GM23338 (cell line): Measurements from ENCODE around the gene WNK1. TPM values are rescaled to one million over a fixed set of nuclear protein-coding genes. Genes with fewer than 3 reads are reported as not detected.

Experiments used
- ATAC-seq: fragments of 200-7000 bp; cut with Tn5 transposase; 3 replicates; pipeline ENCODE4 v1.9.1; 2020
- DNase-seq: peaks from one replicate; pipeline ENCODE4 v3.0.0-alpha.2; 2015; ENCODE audit warnings: low spot score
- H2AFZ ChIP-seq: fragments of 200-600 bp; sonication (generic); 2 replicates; pipeline ENCODE4 v1.8.0; 2016; ENCODE audit warnings: antibody characterized with exemption, mild to moderate bottlenecking, moderate library complexity
- H3F3A ChIP-seq: fragments of 200-600 bp; sonication (generic); replicated peaks from 2 replicates; pipeline ENCODE4 v1.8.0; 2017; ENCODE audit warnings: antibody characterized with exemption, mixed run types, low read depth
- H3K27ac ChIP-seq: fragments of 200-600 bp; sonication (generic); 2 replicates; pipeline ENCODE4 v1.6.1; 2016; ENCODE audit warnings: low read depth
- H3K27me3 ChIP-seq: fragments of 200-600 bp; sonication (generic); 2 replicates; pipeline ENCODE4 v1.8.0; 2016; ENCODE audit warnings: mild to moderate bottlenecking, mixed run types, moderate library complexity; ENCODE audit not compliant: insufficient read depth
- H3K36me3 ChIP-seq: fragments of 200-600 bp; sonication (generic); 2 replicates; pipeline ENCODE4 v1.8.0; 2016; ENCODE audit warnings: mild to moderate bottlenecking; ENCODE audit not compliant: insufficient read depth
- H3K4me1 ChIP-seq: fragments of 200-600 bp; sonication (generic); 2 replicates; pipeline ENCODE4 v1.8.0; 2016; ENCODE audit warnings: mild to moderate bottlenecking, moderate library complexity; ENCODE audit not compliant: insufficient read depth
- H3K4me2 ChIP-seq: fragments of 200-600 bp; sonication (generic); 2 replicates; pipeline ENCODE4 v1.7.1; 2017; ENCODE audit warnings: mixed run types
- H3K4me3 ChIP-seq: fragments of 200-600 bp; sonication (generic); 2 replicates; pipeline ENCODE4 v1.6.1; 2016; ENCODE audit warnings: mixed run types
- H3K79me2 ChIP-seq: fragments of 200-600 bp; sonication (generic); replicated peaks from 2 replicates; pipeline ENCODE4 v1.8.0; 2017; ENCODE audit warnings: mild to moderate bottlenecking; ENCODE audit not compliant: insufficient read depth
- H3K9me2 ChIP-seq: fragments of 200-600 bp; sonication (generic); 2 replicates; pipeline ENCODE4 v1.8.0; 2017; ENCODE audit not compliant: insufficient read depth
- H4K20me1 ChIP-seq: fragments of 200-600 bp; sonication (generic); replicated peaks from 2 replicates; pipeline ENCODE4 v1.8.0; 2017; ENCODE audit warnings: mild to moderate bottlenecking; ENCODE audit not compliant: insufficient read depth
- H3K27ac Mint-ChIP-seq: 2 replicates; pipeline ENCODE4 v1.8.0; 2020; ENCODE audit warnings: inconsistent platforms, mild to moderate bottlenecking, moderate library complexity, mixed read lengths
- H3K27me3 Mint-ChIP-seq: 3 replicates; pipeline ENCODE4 v1.8.0; 2022; ENCODE audit warnings: low read depth, mild to moderate bottlenecking, moderate library complexity, mixed read lengths, inconsistent platforms; ENCODE audit not compliant: insufficient read depth, poor library complexity
- H3K36me3 Mint-ChIP-seq: 3 replicates; pipeline ENCODE4 v1.8.0; 2021; ENCODE audit warnings: low read depth, mild to moderate bottlenecking, inconsistent platforms, moderate library complexity, mixed read lengths
- H3K4me1 Mint-ChIP-seq: 3 replicates; pipeline ENCODE4 v1.8.0; 2020; ENCODE audit warnings: mild to moderate bottlenecking, inconsistent platforms, mixed read lengths
- H3K4me3 Mint-ChIP-seq: 3 replicates; pipeline ENCODE4 v1.8.0; 2021; ENCODE audit warnings: moderate library complexity, mild to moderate bottlenecking, inconsistent platforms, mixed read lengths
- H3K9me3 Mint-ChIP-seq: 3 replicates; pipeline ENCODE4 v1.8.0; 2020; ENCODE audit warnings: moderate library complexity, mild to moderate bottlenecking, inconsistent platforms, mixed read lengths
- CREB1 ChIP-seq: fragments of 250-450 bp; sonication (Bioruptor Pico); IDR thresholded peaks from 2 replicates; pipeline ENCODE4 v1.5.0; 2020; ENCODE audit warnings: low read depth, mild to moderate bottlenecking, moderate library complexity
- ETS1 ChIP-seq: IDR thresholded peaks from 2 replicates; pipeline ENCODE4 v1.6.1; 2016; ENCODE audit warnings: antibody characterized with exemption
- EZH2 ChIP-seq: fragments of 200-600 bp; sonication (generic); IDR thresholded peaks from one replicate; pipeline ENCODE4 v1.8.0; 2017; ENCODE audit warnings: antibody characterized with exemption, mild to moderate bottlenecking, low read depth; ENCODE audit not compliant: unreplicated experiment
- EZH2phosphoT487 ChIP-seq: fragments of 200-600 bp; sonication (generic); IDR thresholded peaks from one replicate; pipeline ENCODE4 v1.8.1; 2018; ENCODE audit warnings: antibody characterized with exemption; ENCODE audit not compliant: unreplicated experiment
- JUNB ChIP-seq: IDR thresholded peaks from one replicate; pipeline ENCODE4 v1.6.1; 2016; ENCODE audit warnings: antibody characterized with exemption; ENCODE audit not compliant: unreplicated experiment
- NANOG ChIP-seq: IDR thresholded peaks from 2 replicates; pipeline ENCODE4 v1.6.1; 2016; ENCODE audit warnings: antibody characterized with exemption, borderline replicate concordance
- POLR2AphosphoS5 ChIP-seq: IDR thresholded peaks from 2 replicates; pipeline ENCODE4 v1.6.1; 2016; ENCODE audit warnings: antibody characterized with exemption, low read depth
- STAT1 ChIP-seq: IDR thresholded peaks from one replicate; pipeline ENCODE4 v1.6.1; 2016; ENCODE audit warnings: antibody characterized with exemption; ENCODE audit not compliant: unreplicated experiment
- ZNF114 ChIP-seq: fragments of 250-450 bp; sonication (Bioruptor Pico); IDR thresholded peaks from 2 replicates; pipeline ENCODE4 v1.5.0; 2020; ENCODE audit warnings: mild to moderate bottlenecking, moderate library complexity
- ZNF331 ChIP-seq: fragments of 250-450 bp; sonication (Bioruptor Pico); IDR thresholded peaks from 2 replicates; pipeline ENCODE4 v1.5.0; 2020; ENCODE audit warnings: low read depth, mild to moderate bottlenecking, moderate library complexity
- polyA plus RNA-seq: library from polyadenylated mRNA; unstranded; fragments of >200 nt; fragmentation: Nextera tagmentation; extraction: Ambion mirVana; gene quantifications from 2 replicates; pipeline ENCODE4 v1.2.1, GENCODE V29; 2016
- total RNA-seq: library from RNA; depleted of rRNA; stranded (reverse); fragments of >200 nt; shearing (Covaris generic); gene quantifications from 2 replicates; pipeline ENCODE4 v1.2.3, GENCODE V29; 2014
- TF ChIP-seq, protein P1 (sequence below): IDR thresholded peaks from one replicate; pipeline ENCODE4 v1.6.1; 2018; ENCODE audit warnings: antibody characterized with exemption; ENCODE audit not compliant: unreplicated experiment
- TF ChIP-seq, protein P2 (sequence below): fragments of 250-450 bp; sonication (Bioruptor Pico); IDR thresholded peaks from 2 replicates; pipeline ENCODE4 v1.5.0; 2020; ENCODE audit warnings: mild to moderate bottlenecking, moderate library complexity
- TF ChIP-seq, protein P3 (sequence below), 2 experiments: fragments of 200-600 bp in 1 of 2; sonication (generic) in 1 of 2; conservative IDR thresholded peaks; 2 replicates each; pipeline versions ENCODE4 v1.5.1 to v1.6.1; 2016 to 2017; ENCODE audit warnings: antibody characterized with exemption in 2 of 2, low read depth in 2 of 2, mild to moderate bottlenecking in 2 of 2, moderate library complexity in 1 of 2

The WNK1 gene
- total and polyA plus RNA-seq, 2 experiments from 2014 or later: 86.8 to 114 TPM

DNA sequence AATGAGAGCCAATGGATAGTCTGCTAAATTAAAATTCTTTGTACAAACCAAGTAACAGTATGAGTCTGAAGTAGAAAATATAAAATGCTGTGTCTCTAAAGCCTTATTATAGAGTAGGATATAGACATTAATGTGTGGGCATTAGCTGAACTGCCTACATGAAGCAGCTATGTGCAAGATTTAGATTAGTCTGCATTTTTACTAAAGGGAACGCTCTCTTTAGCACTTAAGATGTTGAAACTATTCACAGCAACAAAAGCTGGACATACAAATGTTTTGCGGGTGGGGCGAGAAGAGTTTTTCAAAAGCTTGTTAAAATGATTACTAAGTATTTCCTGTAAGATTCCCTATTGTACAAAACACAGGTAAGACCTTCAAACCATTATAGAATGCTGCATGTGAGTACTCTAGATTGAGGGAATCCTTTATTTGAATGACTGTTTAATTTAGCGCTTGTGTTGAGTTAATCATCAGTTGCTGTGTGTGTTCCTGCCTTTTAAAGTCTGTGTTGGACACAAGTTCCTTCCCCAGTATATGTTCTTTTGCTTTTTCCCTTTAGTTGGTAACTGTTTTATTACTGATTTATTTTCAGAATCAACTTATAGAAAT, 110.0 kb downstream of the WNK1 start:
- peaks cover 22% of the 10 kb centered on the region; the same call in 1 of the 2 replicates for H3K36me3 ChIP-seq
- H3K27ac ChIP-seq: no peak overlapping the region
- no peak overlapping the region for H3K4me3 Mint-ChIP-seq
- no peaks in the 10 kb centered on the region; the same call in 2 of the 3 replicates for H3K9me3 Mint-ChIP-seq
- DNase-seq (no peak), ATAC-seq (no peak)
- H3K4me1 Mint-ChIP-seq: no peaks in the 10 kb centered on the region
- H3K9me2 ChIP-seq: no peaks in the 10 kb centered on the region
- H3K27me3 Mint-ChIP-seq: peaks cover 2% of the 10 kb centered on the region
- H3K36me3 Mint-ChIP-seq: peaks cover 49% of the 10 kb centered on the region
- TF ChIP-seq ZNF114 (CRISPR knock-in tag) (no peak), EZH2 (no peak), CREB1 (CRISPR knock-in tag) (no peak), ZNF331 (CRISPR knock-in tag) (no peak), POLR2AphosphoS5 (no peak), STAT1 (no peak), EZH2phosphoT487 (no peak), JUNB (no peak), ETS1 (no peak), NANOG (no peak)
- TF ChIP-seq, protein P1, sequence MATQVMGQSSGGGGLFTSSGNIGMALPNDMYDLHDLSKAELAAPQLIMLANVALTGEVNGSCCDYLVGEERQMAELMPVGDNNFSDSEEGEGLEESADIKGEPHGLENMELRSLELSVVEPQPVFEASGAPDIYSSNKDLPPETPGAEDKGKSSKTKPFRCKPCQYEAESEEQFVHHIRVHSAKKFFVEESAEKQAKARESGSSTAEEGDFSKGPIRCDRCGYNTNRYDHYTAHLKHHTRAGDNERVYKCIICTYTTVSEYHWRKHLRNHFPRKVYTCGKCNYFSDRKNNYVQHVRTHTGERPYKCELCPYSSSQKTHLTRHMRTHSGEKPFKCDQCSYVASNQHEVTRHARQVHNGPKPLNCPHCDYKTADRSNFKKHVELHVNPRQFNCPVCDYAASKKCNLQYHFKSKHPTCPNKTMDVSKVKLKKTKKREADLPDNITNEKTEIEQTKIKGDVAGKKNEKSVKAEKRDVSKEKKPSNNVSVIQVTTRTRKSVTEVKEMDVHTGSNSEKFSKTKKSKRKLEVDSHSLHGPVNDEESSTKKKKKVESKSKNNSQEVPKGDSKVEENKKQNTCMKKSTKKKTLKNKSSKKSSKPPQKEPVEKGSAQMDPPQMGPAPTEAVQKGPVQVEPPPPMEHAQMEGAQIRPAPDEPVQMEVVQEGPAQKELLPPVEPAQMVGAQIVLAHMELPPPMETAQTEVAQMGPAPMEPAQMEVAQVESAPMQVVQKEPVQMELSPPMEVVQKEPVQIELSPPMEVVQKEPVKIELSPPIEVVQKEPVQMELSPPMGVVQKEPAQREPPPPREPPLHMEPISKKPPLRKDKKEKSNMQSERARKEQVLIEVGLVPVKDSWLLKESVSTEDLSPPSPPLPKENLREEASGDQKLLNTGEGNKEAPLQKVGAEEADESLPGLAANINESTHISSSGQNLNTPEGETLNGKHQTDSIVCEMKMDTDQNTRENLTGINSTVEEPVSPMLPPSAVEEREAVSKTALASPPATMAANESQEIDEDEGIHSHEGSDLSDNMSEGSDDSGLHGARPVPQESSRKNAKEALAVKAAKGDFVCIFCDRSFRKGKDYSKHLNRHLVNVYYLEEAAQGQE: no peak
- TF ChIP-seq, protein P2, sequence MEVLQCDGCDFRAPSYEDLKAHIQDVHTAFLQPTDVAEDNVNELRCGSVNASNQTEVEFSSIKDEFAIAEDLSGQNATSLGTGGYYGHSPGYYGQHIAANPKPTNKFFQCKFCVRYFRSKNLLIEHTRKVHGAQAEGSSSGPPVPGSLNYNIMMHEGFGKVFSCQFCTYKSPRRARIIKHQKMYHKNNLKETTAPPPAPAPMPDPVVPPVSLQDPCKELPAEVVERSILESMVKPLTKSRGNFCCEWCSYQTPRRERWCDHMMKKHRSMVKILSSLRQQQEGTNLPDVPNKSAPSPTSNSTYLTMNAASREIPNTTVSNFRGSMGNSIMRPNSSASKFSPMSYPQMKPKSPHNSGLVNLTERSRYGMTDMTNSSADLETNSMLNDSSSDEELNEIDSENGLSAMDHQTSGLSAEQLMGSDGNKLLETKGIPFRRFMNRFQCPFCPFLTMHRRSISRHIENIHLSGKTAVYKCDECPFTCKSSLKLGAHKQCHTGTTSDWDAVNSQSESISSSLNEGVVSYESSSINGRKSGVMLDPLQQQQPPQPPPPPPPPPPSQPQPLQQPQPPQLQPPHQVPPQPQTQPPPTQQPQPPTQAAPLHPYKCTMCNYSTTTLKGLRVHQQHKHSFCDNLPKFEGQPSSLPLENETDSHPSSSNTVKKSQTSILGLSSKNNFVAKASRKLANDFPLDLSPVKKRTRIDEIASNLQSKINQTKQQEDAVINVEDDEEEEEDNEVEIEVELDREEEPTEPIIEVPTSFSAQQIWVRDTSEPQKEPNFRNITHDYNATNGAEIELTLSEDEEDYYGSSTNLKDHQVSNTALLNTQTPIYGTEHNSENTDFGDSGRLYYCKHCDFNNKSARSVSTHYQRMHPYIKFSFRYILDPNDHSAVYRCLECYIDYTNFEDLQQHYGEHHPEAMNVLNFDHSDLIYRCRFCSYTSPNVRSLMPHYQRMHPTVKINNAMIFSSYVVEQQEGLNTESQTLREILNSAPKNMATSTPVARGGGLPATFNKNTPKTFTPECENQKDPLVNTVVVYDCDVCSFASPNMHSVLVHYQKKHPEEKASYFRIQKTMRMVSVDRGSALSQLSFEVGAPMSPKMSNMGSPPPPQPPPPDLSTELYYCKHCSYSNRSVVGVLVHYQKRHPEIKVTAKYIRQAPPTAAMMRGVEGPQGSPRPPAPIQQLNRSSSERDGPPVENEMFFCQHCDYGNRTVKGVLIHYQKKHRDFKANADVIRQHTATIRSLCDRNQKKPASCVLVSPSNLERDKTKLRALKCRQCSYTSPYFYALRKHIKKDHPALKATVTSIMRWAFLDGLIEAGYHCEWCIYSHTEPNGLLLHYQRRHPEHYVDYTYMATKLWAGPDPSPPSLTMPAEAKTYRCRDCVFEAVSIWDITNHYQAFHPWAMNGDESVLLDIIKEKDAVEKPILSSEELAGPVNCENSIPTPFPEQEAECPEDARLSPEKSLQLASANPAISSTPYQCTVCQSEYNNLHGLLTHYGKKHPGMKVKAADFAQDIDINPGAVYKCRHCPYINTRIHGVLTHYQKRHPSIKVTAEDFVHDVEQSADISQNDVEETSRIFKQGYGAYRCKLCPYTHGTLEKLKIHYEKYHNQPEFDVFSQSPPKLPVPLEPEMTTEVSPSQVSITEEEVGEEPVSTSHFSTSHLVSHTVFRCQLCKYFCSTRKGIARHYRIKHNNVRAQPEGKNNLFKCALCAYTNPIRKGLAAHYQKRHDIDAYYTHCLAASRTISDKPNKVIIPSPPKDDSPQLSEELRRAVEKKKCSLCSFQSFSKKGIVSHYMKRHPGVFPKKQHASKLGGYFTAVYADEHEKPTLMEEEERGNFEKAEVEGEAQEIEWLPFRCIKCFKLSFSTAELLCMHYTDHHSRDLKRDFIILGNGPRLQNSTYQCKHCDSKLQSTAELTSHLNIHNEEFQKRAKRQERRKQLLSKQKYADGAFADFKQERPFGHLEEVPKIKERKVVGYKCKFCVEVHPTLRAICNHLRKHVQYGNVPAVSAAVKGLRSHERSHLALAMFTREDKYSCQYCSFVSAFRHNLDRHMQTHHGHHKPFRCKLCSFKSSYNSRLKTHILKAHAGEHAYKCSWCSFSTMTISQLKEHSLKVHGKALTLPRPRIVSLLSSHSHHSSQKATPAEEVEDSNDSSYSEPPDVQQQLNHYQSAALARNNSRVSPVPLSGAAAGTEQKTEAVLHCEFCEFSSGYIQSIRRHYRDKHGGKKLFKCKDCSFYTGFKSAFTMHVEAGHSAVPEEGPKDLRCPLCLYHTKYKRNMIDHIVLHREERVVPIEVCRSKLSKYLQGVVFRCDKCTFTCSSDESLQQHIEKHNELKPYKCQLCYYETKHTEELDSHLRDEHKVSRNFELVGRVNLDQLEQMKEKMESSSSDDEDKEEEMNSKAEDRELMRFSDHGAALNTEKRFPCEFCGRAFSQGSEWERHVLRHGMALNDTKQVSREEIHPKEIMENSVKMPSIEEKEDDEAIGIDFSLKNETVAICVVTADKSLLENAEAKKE (CRISPR knock-in tag): no peak
- TF ChIP-seq, protein P3, sequence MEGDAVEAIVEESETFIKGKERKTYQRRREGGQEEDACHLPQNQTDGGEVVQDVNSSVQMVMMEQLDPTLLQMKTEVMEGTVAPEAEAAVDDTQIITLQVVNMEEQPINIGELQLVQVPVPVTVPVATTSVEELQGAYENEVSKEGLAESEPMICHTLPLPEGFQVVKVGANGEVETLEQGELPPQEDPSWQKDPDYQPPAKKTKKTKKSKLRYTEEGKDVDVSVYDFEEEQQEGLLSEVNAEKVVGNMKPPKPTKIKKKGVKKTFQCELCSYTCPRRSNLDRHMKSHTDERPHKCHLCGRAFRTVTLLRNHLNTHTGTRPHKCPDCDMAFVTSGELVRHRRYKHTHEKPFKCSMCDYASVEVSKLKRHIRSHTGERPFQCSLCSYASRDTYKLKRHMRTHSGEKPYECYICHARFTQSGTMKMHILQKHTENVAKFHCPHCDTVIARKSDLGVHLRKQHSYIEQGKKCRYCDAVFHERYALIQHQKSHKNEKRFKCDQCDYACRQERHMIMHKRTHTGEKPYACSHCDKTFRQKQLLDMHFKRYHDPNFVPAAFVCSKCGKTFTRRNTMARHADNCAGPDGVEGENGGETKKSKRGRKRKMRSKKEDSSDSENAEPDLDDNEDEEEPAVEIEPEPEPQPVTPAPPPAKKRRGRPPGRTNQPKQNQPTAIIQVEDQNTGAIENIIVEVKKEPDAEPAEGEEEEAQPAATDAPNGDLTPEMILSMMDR (conservative IDR thresholded peaks at IDR 0.05; ENCODE audit: low read depth in 2 of 2): no peak
- no peaks in the 10 kb centered on the region for H3F3A ChIP-seq
- H3K4me1 ChIP-seq: no peaks in the 10 kb centered on the region
- no peak overlapping the region for H3K27ac Mint-ChIP-seq
- H3K4me3 ChIP-seq: no peak overlapping the region
- no peaks in the 10 kb centered on the region for H3K79me2 ChIP-seq
- no peaks in the 10 kb centered on the region for H3K27me3 ChIP-seq
- H4K20me1 ChIP-seq: no peaks in the 10 kb centered on the region
- H2AFZ ChIP-seq: no peak overlapping the region
- H3K4me2 ChIP-seq: no peak overlapping the region
